ENCODE measurements around the gene PXDN.

Gene PXDN

GRCh38 chr2:1652034-1652790 lies 92.1 kb downstream of the PXDN start:
- DNase-seq, result no peak

- DNase-seq, result no peak
These were observed 92.9 kb downstream of the PXDN start for GRCh38 chr2:1651121-1652033.

GRCh38 chr2:1650085-1650872 lies 94.0 kb downstream of the PXDN start:
- DNase-seq, result no peak

GRCh38 chr2:1649103-1650084 lies 94.9 kb downstream of the PXDN start:
- no peak for DNase-seq

GRCh38 chr2:1648241-1649102 lies 95.8 kb downstream of the PXDN start:
- DNase-seq, result no peak

GRCh38 chr2:1647417-1648240 lies 96.7 kb downstream of the PXDN start:
- no peak for DNase-seq

- DNase-seq, result no peak
These were observed 98.4 kb downstream of the PXDN start for GRCh38 chr2:1645761-1646476.

GRCh38 chr2:1644427-1644826 lies 99.9 kb downstream of the PXDN start:
- no peak for DNase-seq

- no peak for DNase-seq
These were observed 101.2 kb downstream of the PXDN start for GRCh38 chr2:1642993-1643619.

GRCh38 chr2:1642066-1642861 lies 102.1 kb downstream of the PXDN start:
- no peak for DNase-seq

- peak in 2 of 56 donors; percentile 3 to 7 for DNase-seq
These were observed 102.8 kb downstream of the PXDN start for GRCh38 chr2:1641523-1641922.

- DNase-seq, result no peak
These were observed 103.8 kb downstream of the PXDN start for GRCh38 chr2:1640301-1641135.

- no peak for DNase-seq
These were observed 105.0 kb downstream of the PXDN start for GRCh38 chr2:1639086-1639858.

- no peak for DNase-seq
These were observed 105.9 kb downstream of the PXDN start for GRCh38 chr2:1638281-1638860.
